GM21367 (cell line): ENCODE results near the gene EIF3B.
A peak's percentile ranks its signal among the peaks of the same experiment; 100 is the strongest.

Source experiments
- ATAC-seq: cut with Tn5 transposase; IDR thresholded peaks from one replicate; pipeline ENCODE4 v1.9.1; 2021; ENCODE audit not compliant: unreplicated experiment

EIF3B gene

DNA sequence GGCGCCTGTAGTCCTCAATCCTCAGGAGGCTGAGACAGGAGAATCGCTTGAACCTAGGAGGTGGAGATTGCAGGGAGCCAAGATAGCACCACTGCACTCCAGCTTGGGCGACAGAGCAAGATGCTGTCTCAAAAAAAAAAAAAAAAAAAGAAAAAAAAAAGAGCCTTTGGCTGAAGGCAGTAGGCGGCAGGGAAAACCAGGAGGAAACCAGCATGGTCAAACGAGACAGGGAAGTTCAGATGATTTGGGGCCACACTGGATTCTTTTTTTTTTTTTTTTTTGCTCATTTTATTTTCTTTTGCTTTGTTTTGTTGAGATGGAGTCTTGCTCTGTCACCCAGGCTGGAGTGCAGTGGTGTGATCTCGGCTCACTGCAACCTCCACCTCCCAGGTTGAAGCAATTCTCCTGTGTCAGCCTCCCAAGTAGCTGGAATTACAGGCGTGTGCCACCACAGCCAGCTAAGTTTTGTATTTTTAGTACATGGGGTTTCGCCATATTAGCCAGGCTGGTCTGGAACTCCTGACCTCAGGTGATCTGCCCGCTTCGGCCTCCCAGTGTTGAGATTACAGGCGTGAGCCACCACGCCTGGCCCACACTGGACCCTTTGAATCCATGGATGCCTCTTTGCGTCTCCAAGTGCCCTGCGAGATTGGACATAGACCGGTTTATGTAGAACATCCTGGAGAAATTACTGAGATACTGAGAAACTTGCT is 7.1 kb upstream of the EIF3B start:
- ATAC-seq: peak; percentile 14

GRCh38 chr7:2350055-2350454 is 4.6 kb upstream of the EIF3B start:
- no peak for ATAC-seq

DNA sequence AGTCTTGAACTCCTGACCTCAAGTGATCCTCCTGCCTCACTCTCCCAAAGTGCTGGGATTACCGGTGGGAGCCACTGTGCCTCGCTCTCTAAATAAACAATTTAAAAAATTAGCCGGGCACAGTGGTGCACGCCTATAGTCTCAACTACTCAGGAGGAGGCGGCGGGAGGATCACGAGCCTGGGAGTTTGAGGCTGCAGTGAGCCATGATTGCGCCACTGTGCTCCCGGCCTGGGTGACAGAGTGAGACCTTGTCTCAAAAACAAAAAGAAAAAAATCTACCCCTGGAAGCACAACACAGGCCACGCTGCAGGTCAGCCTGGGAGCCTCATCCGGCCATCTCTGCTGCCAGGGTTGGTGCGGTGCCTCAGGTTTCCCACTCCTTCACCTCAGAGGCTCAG is 3.8 kb upstream of the EIF3B start:
- no peak for ATAC-seq

GRCh38 chr7:2353113-2353935 is 1.3 kb upstream of the EIF3B start:
- no peak for ATAC-seq

DNA sequence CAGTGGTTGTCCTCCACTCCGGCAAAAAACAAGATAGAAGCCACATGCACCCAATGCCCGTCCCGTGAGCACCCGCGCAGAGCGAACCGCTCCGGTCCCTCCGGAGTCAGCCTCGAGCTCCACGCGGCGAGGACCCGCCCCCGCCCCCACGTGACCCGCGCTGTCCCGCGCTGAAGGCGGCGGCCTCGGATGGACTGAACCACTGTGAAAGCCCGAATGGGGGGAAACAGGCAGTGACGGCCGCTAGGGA is 766 bp upstream of the EIF3B start:
- ATAC-seq: peak; percentile 45

DNA sequence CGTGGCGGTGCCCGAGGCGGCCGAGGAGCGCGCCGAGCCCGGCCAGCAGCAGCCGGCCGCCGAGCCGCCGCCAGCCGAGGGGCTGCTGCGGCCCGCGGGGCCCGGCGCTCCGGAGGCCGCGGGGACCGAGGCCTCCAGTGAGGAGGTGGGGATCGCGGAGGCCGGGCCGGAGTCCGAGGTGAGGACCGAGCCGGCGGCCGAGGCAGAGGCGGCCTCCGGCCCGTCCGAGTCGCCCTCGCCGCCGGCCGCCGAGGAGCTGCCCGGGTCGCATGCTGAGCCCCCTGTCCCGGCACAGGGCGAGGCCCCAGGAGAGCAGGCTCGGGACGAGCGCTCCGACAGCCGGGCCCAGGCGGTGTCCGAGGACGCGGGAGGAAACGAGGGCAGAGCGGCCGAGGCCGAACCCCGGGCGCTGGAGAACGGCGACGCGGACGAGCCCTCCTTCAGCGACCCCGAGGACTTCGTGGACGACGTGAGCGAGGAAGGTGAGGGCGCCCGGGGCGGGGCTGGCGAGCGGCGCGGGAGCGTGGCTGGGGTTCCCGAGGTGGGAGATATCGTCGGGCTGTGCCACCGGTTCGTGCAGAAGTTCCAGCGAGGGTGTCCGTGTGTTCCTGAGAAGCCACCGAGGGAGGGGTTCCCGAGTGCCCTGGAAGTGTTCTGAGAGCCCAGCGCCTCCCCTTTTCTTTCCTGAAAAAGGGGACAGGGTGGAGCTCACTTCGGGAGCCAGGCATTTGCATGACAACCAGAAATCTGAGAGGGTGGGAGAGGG is 495 bp downstream of the EIF3B start:
- ATAC-seq: peak; percentile 5

- ATAC-seq: no peak
Measured at GRCh38 chr7:2355705-2356008, 1.0 kb downstream of the EIF3B start.

DNA sequence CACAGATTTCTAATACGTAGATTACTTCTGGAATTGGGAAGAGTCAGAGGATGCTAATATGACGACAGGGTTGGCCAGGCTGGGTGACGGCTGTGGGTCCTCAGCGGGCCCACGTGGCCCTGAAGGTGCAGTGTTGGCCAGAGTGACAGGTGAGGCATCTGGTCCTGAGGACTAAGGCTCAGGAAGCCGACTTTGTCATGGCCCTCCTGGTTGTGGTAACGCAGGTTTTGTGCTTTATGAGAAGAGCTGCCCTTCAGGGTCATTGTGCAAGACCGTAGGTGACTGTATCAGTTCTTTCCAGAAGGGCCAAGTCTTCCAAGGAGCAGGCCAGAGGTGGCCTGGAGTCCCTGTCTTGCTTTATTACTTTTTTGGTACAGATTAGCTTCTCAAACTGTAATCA is 2.5 kb downstream of the EIF3B start:
- ATAC-seq: no peak

GRCh38 chr7:2357571-2357970 is 2.9 kb downstream of the EIF3B start:
- no peak for ATAC-seq

DNA sequence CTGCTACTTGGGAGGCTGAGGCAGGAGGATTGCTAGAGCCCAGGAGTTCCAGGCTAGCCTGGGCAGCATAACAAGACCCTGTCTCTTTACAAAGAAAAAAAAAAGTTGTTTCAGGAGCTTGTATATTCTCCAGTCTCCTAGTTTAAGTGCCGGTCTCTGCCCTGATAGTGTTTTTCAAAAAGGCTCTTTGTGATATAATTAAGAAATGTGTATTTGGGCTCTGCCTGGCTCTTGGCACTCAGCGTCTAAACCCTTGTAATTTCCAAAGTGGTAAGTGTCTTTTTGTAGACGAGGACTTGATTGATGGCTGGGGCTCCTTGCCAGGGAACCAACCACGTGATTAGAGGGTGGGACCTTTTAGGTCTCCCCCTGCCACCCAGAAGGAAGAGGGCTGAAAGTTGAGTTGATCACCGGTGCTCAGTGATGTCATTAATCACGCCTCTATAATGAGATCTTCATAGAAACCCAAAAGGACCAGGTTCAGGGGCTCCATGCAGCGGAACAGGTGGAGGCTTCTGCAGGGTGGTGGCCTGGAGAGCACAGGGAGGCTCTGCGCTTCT is 4.4 kb downstream of the EIF3B start:
- no peak for ATAC-seq

DNA sequence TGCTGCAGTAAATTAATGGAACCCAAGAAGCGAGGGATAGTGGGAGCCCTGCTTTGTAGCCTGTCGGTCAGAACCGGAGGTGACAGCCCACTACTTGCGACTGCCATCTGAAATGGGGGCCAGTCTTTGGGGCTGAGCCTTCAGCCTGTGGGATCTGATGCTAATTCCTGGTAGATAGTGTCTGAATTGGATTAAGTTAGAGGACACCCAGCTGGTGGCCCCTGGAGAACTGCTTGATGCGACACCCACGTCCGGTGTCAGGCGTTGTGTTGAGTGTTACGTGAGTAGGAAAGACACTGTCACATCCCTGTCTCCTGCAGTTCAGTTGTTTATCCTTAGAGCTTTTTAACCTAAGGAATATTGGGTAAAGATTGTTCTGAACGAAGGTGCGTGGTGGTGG is 5.0 kb downstream of the EIF3B start:
- ATAC-seq: no peak

DNA sequence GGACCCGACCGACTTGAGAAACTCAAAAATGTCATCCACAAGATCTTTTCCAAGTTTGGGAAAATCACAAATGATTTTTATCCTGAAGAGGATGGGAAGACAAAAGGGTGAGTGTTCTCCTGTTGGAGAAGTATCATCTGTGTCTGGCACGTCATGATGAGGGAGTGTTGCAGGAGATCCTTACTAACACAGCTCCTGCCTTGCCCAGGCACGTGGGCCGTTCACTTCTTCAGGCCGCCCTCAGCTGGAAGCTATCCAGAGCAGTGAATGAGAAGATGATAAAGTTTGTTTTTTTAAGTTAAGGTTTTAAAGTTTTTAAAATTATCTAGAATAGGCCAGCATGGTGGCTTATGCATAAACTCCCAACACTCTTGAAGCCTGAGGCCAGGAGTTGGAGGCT is 6.2 kb downstream of the EIF3B start:
- ATAC-seq: no peak

- ATAC-seq: no peak
Measured at GRCh38 chr7:2362385-2363088, 7.9 kb downstream of the EIF3B start.

DNA sequence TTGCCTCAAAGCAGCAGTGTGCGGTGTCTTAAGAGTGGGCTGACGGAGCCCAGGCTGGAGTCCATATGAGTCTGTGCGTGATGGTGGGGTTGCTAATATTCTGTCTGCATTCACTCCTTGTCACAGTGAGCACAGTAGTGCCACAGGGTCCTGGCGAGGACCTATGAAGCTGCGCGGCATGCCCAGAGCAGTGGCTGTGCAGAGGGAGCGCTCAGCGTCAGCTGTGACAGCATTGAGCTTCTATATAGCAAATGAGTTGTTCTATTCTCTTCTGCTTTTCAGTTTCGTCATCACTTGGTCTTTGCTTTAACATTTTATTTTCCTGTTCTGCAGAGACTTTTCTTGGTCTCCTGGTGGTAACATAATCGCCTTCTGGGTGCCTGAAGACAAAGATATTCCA is 14.5 kb downstream of the EIF3B start:
- ATAC-seq: no peak

DNA sequence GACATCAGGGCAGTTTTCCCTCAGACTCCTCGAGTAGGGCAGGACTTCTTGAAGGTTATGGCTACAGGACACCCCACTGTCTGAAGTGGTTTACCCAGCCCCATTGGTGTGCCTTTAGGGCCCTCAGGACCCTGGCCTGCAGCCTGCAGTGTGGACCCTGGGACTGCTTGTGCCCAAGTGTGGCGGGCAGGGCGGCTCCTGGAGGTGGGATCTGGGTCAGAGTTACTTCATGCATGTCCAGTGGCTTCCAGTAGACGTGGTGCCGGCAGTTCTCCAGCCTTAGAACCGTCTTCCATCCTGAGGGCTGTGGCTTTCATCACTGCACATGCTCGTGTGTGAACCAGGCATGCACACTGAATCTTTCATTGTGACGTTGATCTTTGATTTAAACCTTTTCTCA is 16.7 kb downstream of the EIF3B start:
- ATAC-seq: no peak

DNA sequence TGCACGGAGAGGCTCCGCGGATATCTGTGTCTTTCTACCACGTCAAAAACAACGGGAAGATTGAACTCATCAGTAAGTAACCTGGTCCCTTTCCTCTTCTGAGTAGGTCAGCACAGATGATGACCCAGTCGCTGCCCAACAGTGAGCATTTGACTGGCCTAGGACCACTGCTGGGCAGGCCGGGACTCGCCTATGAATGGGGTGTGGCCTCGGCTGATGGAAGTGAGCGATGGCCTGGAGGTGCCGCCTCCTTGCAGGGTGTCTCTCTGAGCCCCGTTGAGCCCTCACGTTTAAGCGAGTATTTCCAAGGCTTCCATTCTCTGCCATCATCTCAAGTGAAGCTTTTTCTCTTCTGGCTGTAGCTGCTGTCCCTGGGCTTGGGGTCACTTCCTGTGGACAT is 18.1 kb downstream of the EIF3B start:
- no peak for ATAC-seq

DNA sequence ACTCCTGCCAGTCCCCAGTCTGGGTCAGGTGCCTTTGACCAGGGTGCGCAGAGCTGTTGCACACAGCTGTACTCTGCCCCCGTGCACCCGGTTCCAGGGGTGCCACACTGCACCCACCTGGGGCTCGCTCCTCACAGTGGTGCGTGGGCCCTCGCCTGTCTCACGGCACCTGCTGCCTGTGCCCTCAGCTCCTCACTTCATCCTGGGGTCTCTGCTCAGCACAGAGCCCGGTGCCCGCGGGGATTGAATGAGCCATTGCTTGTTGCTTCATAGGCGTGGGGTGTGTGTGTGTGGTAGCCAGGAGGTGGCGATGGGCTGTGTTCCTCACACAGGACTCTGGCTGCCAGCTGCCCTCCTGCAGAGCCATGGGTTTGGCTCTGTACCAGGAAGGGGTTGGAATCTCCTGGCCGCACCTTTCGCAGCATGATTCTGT is 18.5 kb downstream of the EIF3B start:
- ATAC-seq: no peak

DNA sequence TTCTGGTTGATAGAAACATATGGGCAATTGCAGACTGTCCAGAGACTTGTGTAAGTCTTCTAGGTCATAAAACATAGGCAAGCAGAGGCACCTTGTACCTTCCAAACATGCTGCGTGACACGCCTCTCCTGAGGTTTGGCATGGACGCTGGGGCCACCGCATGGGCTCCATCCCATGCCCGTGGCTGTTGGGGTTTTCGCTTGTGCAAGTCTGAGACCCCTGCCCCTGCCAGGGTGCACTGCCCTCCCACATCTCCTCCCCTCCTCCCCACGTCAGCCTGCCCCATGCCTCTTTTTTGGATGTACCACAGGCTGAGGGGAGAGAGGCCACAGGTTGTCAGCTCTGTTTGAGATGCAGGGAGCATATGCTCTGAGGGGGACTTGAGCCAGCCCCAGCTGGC is 19.0 kb downstream of the EIF3B start:
- ATAC-seq: no peak

- ATAC-seq: no peak
Measured at GRCh38 chr7:2374401-2374800, 19.8 kb downstream of the EIF3B start.

DNA sequence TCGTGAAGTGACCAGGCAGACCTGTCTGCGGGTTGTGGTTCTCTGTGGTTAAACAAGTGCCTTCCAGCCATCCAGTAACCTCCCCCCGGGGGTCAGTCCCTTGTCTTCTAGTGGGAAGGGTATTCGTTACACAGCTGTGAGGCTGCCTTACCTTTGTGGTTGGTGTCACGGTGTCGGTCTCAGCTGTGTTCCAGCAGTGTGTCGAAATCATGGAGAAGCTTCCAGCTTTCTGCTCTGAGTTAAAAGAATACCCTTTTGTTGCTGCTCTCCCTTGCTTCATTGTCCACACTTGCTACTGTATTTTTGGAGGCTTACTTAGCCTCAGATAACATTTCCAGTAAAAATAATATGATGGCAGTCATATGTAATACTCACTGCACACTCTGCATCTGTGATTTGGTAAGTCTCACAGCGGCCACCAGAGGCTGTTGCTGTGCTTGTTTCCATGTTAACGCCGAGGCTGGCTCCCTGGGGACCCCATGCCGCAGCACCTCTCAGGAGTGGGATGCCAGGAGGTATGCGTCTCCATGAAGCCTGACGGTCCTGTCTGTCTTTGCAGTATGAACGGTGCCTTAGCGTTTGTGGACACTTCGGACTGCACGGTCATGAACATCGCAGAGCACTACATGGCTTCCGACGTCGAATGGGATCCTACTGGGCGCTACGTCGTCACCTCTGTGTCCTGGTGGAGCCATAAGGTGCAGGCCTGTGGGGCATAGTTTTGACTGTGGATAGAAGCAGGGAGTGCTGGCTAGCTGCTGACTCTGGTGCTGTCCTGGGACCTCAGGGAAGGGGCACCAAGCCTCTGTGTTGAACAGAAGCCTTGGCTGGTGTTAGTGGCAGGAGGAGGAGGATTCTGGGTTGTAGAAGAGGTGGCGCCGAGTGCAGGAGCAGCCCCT is 20.5 kb downstream of the EIF3B start:
- ATAC-seq: no peak
